ENCODE results near the gene AUTS2.

Gene AUTS2

DNA sequence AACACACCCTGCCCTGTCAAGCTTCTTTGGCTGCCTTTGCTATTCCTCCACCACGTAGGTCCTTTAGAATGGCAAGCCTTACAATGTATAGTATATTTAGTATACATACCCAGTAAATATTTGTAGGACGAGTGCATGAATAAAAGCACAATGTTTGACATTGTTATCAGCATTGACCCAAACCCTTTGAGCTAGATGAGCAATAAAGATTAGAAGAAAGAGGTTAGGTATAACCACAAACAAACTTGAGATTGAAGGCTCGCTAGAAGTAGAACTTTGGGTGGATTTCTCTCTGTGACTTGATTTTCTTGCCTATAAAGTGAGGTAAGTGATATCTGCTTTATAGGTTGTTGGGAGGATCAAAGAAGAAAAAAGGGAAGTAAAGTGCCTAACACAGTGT, 972.7 kb downstream of the AUTS2 start:
- intact Hi-C loops (cut with DNase I; ENCODE audit: low total_unique reads) = no loop called here
- no peaks in the 10 kb centered on the region for H3K4me1 ChIP-seq
- no peak for DNase-seq

GRCh38 chr7:70571403-70571934, 973.2 kb downstream of the AUTS2 start:
- intact Hi-C loops (cut with DNase I; ENCODE audit: low total_unique reads) = no loop called here
- Histone ChIP-seq H3K4me1 (no peaks in the 10 kb centered on the region), H3K9me3 (no peaks in the 10 kb centered on the region), H3K36me3 (no peaks in the 10 kb centered on the region), H3K27ac (no peak overlapping the region), H3K27me3 (no peaks in the 10 kb centered on the region), H3K4me3 (no peak overlapping the region)
- TF ChIP-seq, protein P1, sequence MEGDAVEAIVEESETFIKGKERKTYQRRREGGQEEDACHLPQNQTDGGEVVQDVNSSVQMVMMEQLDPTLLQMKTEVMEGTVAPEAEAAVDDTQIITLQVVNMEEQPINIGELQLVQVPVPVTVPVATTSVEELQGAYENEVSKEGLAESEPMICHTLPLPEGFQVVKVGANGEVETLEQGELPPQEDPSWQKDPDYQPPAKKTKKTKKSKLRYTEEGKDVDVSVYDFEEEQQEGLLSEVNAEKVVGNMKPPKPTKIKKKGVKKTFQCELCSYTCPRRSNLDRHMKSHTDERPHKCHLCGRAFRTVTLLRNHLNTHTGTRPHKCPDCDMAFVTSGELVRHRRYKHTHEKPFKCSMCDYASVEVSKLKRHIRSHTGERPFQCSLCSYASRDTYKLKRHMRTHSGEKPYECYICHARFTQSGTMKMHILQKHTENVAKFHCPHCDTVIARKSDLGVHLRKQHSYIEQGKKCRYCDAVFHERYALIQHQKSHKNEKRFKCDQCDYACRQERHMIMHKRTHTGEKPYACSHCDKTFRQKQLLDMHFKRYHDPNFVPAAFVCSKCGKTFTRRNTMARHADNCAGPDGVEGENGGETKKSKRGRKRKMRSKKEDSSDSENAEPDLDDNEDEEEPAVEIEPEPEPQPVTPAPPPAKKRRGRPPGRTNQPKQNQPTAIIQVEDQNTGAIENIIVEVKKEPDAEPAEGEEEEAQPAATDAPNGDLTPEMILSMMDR (IDR thresholded peaks at IDR 0.05) = no peak
- DNase-seq = no peak

More for the DNA sequence above, 972.7 kb downstream of the AUTS2 start:
- Histone ChIP-seq H3K9me3 (no peaks in the 10 kb centered on the region), H3K27me3 (no peaks in the 10 kb centered on the region), H3K4me3 (no peak overlapping the region), H3K36me3 (no peaks in the 10 kb centered on the region), H3K27ac (no peak overlapping the region)
- TF ChIP-seq, protein P1 (IDR thresholded peaks at IDR 0.05) = no peak

- intact Hi-C loops (cut with DNase I; ENCODE audit: low total_unique reads) = no loop called here
- H3K27me3 ChIP-seq = no peaks in the 10 kb centered on the region
- H3K36me3 ChIP-seq = no peaks in the 10 kb centered on the region
- TF ChIP-seq, protein P1 (IDR thresholded peaks at IDR 0.05) = no peak
- H3K4me3 ChIP-seq = no peak overlapping the region
- no peak for DNase-seq
- no peaks in the 10 kb centered on the region for H3K4me1 ChIP-seq
- no peaks in the 10 kb centered on the region for H3K9me3 ChIP-seq
- no peak overlapping the region for H3K27ac ChIP-seq
Observed at GRCh38 chr7:70571961-70572360, 973.7 kb downstream of the AUTS2 start.

DNA sequence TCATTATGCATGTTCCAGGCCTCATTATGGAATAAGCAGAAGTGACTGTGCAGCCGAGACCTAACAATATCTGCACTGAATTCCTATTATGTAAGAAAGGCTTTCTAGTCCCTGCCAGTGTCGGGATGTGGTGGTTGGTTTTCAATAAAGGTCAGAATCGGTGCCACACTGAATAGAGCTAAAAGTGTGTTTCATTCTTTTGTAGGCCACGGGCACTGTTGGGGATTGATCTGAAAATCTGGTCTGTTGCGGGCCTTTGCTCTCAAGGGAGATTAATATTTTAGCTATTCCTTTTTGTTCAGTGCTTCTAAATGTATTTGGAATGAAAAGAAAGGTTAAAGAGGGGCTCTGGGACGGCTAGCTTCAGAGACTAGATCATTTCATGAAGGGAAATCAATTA, 974.3 kb downstream of the AUTS2 start:
- intact Hi-C loops (cut with DNase I; ENCODE audit: low total_unique reads) = no loop called here
- H3K9me3 ChIP-seq = no peaks in the 10 kb centered on the region
- no peaks in the 10 kb centered on the region for H3K4me1 ChIP-seq
- no peak for DNase-seq
- no peak overlapping the region for H3K4me3 ChIP-seq
- TF ChIP-seq, protein P1 (IDR thresholded peaks at IDR 0.05) = no peak
- H3K27me3 ChIP-seq = no peaks in the 10 kb centered on the region
- H3K27ac ChIP-seq = no peak overlapping the region
- no peaks in the 10 kb centered on the region for H3K36me3 ChIP-seq

DNA sequence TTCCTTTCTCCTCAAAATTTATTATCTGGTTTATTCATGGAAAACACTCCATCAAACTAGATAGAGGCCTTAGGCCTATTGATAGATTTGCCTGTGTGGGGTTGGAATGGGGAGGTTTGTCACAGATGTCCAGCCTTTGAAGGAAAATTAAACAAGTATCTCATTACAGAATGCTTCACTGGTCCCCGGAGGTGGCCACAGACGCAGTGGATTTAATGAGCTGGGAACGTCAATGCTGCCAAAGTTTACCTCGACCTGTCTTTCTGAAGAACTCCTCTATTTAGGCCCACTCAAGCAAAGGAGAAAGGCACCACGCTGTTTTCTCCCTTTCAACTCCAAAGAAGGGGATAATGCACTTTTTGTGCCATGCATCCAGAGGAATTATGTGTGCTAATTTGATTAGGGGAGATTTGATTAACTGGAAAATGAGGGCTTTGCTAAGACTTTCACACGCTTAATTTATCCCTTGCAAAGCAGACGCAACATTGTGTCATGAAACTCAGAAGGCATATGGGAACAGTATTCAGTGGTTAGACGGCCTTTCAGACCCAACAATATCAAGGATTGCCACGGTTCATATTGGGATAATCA, 974.9 kb downstream of the AUTS2 start:
- intact Hi-C loops (cut with DNase I; ENCODE audit: low total_unique reads) = no loop called here
- no peak for DNase-seq
- H3K27me3 ChIP-seq = no peaks in the 10 kb centered on the region
- no peaks in the 10 kb centered on the region for H3K36me3 ChIP-seq
- H3K4me1 ChIP-seq = no peaks in the 10 kb centered on the region
- TF ChIP-seq, protein P1 (IDR thresholded peaks at IDR 0.05) = no peak
- H3K9me3 ChIP-seq = no peaks in the 10 kb centered on the region
- no peak overlapping the region for H3K27ac ChIP-seq
- no peak overlapping the region for H3K4me3 ChIP-seq
